ENCODE measurements around the gene PF4V1.

- TF ChIP-seq GATA3 (IDR thresholded peaks at IDR 0.05; ENCODE audit: low read depth, low read length), result no peak
- TF ChIP-seq GATA2 (IDR thresholded peaks at IDR 0.05; ENCODE audit: low read depth, low read length), result no peak
These were observed 41.3 kb upstream of the PF4V1 start for GRCh38 chr4:73811841-73812240.
